A549 (cell line): ENCODE measurements around the gene IGF2R. TPM values are rescaled to one million over a fixed set of nuclear protein-coding genes. Genes with fewer than 3 reads are reported as not detected.

Experiments
- ATAC-seq, 2 experiments: fragments of 200-7000 bp in 1 of 2; fragments of >200 bp in 1 of 2; cut with Nextera tagmentation in 1 of 2; cut with Tn5 transposase in 1 of 2; 3 replicates each; pipeline versions ENCODE4 v1.8.0 to v1.9.1; 2018 to 2020; ENCODE audit warnings: mild to moderate bottlenecking in 1 of 2, moderate library complexity in 1 of 2
- CTCF ChIA-PET: fragments of 300-600 bp; sonication (Branson Sonifier 250); formaldehyde crosslinking; extraction: SDS; loops from one replicate; lab custom pipeline; 2021; ENCODE audit warnings: antibody characterized with exemption, inconsistent platforms; lab: Yijun Ruan, JAX
- POLR2A ChIA-PET: fragments of 350-600 bp; formaldehyde crosslinking; extraction: SDS; loops from one replicate; lab custom pipeline; 2021; ENCODE audit warnings: antibody characterized with exemption, inconsistent platforms; lab: Yijun Ruan, JAX
- DNase-seq, 2 experiments: peaks; one replicate each; pipeline versions ENCODE4 v3.0.0 to v3.0.0-alpha.2; 2011 to 2016; ENCODE audit warnings: low read depth in 1 of 2, low spot score in 1 of 2
- FAIRE-seq: peaks from 2 replicates; lab custom pipeline; 2011; peaks lifted over from hg19 to GRCh38; lab: Jason Lieb, UNC
- H3K27ac ChIP-seq, 2 experiments: fragments of >200 bp; sonication (Bioruptor Twin); formaldehyde crosslinking; 3 replicates each; pipeline ENCODE4 v1.5.1; 2016 to 2017
- H3K4me1 ChIP-seq: fragments of >200 bp; sonication (Bioruptor Twin); formaldehyde crosslinking; 3 replicates; pipeline ENCODE4 v1.6.1; 2016
- H3K4me2 ChIP-seq: fragments of >200 bp; sonication (Bioruptor Twin); formaldehyde crosslinking; 3 replicates; pipeline ENCODE4 v1.6.1; 2016
- H3K4me3 ChIP-seq: fragments of >200 bp; sonication (Bioruptor Twin); formaldehyde crosslinking; 3 replicates; pipeline ENCODE4 v1.5.1; 2016
- H3K9me3 ChIP-seq: fragments of >200 bp; sonication (Bioruptor Twin); formaldehyde crosslinking; 3 replicates; pipeline ENCODE4 v1.6.1; 2016
- CBX2 ChIP-seq: fragments of 200-600 bp; sonication (generic); IDR thresholded peaks from 2 replicates; pipeline ENCODE4 v1.6.1; 2016; ENCODE audit warnings: low read depth, mild to moderate bottlenecking, borderline replicate concordance
- CEBPB ChIP-seq, 2 experiments: fragments of >200 bp in 1 of 2; sonication (Bioruptor Twin) in 1 of 2; formaldehyde crosslinking in 1 of 2; IDR thresholded peaks; 2 replicates each; pipeline ENCODE4 v1.6.1; 2012 to 2016
- CHD4 ChIP-seq: fragments of 200-600 bp; sonication (generic); IDR thresholded peaks from 2 replicates; pipeline ENCODE4 v1.6.1; 2016; ENCODE audit warnings: antibody characterized with exemption, mild to moderate bottlenecking, borderline replicate concordance
- EHMT2 ChIP-seq: fragments of 200-600 bp; sonication (generic); IDR thresholded peaks from 2 replicates; pipeline ENCODE4 v1.6.1; 2016; ENCODE audit warnings: antibody characterized with exemption, low read depth, mild to moderate bottlenecking, moderate library complexity
- EP300 ChIP-seq, 2 experiments: fragments of >200 bp; sonication (Bioruptor Twin); formaldehyde crosslinking; IDR thresholded peaks; 2 replicates in 1 of 2; 3 replicates in 1 of 2; pipeline ENCODE4 v1.6.1; 2016 to 2017
- FOSB ChIP-seq: fragments of 250-450 bp; sonication (Bioruptor Pico); IDR thresholded peaks from 2 replicates; pipeline ENCODE4 v1.5.0; 2020; ENCODE audit warnings: mild to moderate bottlenecking, moderate library complexity
- FOSL2 ChIP-seq, 2 experiments: fragments of 450-650 bp in 1 of 2; fragments of >200 bp in 1 of 2; sonication (Bioruptor Twin) in 1 of 2; formaldehyde crosslinking; IDR thresholded peaks; 2 replicates each; pipeline versions ENCODE4 v1.5.0 to v1.6.1; 2016 to 2020; ENCODE audit warnings: mild to moderate bottlenecking in 1 of 2, moderate library complexity in 1 of 2
- FOXS1 ChIP-seq: fragments of 250-450 bp; sonication (Bioruptor Pico); IDR thresholded peaks from 2 replicates; pipeline ENCODE4 v1.5.0; 2020; ENCODE audit warnings: mild to moderate bottlenecking, moderate library complexity
- GATA3 ChIP-seq: IDR thresholded peaks from 2 replicates; pipeline ENCODE4 v1.6.1; 2012; ENCODE audit warnings: borderline replicate concordance
- HEYL ChIP-seq: fragments of 250-450 bp; sonication (Bioruptor Pico); IDR thresholded peaks from 2 replicates; pipeline ENCODE4 v1.8.0; 2021; ENCODE audit warnings: mild to moderate bottlenecking, moderate library complexity
- HOXB5 ChIP-seq: fragments of 250-450 bp; sonication (Bioruptor Pico); IDR thresholded peaks from 2 replicates; pipeline ENCODE4 v1.5.0; 2020; ENCODE audit warnings: mild to moderate bottlenecking, moderate library complexity
- KDM1A ChIP-seq: fragments of 200-600 bp; sonication (generic); IDR thresholded peaks from 2 replicates; pipeline ENCODE4 v1.6.1; 2016; ENCODE audit warnings: low read depth, mild to moderate bottlenecking
- MYC ChIP-seq: IDR thresholded peaks from 2 replicates; pipeline ENCODE4 v1.6.1; 2012; ENCODE audit warnings: mild to moderate bottlenecking, inconsistent platforms, low read length, improper control_type of control experiment, borderline replicate concordance
- PHF8 ChIP-seq: fragments of 200-600 bp; sonication (generic); IDR thresholded peaks from 2 replicates; pipeline ENCODE4 v1.6.1; 2016; ENCODE audit warnings: low read depth, mild to moderate bottlenecking, antibody characterized with exemption, moderate library complexity, borderline replicate concordance
- POLR2AphosphoS2 ChIP-seq: conservative IDR thresholded peaks from 2 replicates; pipeline ENCODE4 v1.6.1; 2012; ENCODE audit warnings: low read length, improper control_type of control experiment, inconsistent platforms
- RARB ChIP-seq: fragments of 250-450 bp; sonication (Bioruptor Pico); IDR thresholded peaks from 2 replicates; pipeline ENCODE4 v1.8.0; 2021; ENCODE audit warnings: mild to moderate bottlenecking, moderate library complexity
- RFX5 ChIP-seq: fragments of 450-650 bp; IDR thresholded peaks from 2 replicates; pipeline ENCODE4 v1.7.1; 2014; ENCODE audit warnings: antibody characterized with exemption, mild to moderate bottlenecking, moderate library complexity
- RNF2 ChIP-seq: fragments of 200-600 bp; sonication (generic); IDR thresholded peaks from 2 replicates; pipeline ENCODE4 v1.6.1; 2016; ENCODE audit warnings: low read depth, mild to moderate bottlenecking, antibody characterized with exemption, moderate library complexity, borderline replicate concordance
- SMC3 ChIP-seq: fragments of >200 bp; sonication (Bioruptor Twin); formaldehyde crosslinking; IDR thresholded peaks from 3 replicates; pipeline ENCODE4 v1.6.1; 2018; ENCODE audit warnings: inconsistent platforms
- TFCP2L1 ChIP-seq: fragments of 250-450 bp; sonication (Bioruptor Pico); IDR thresholded peaks from 2 replicates; pipeline ENCODE4 v1.5.0; 2021; ENCODE audit warnings: mild to moderate bottlenecking
- ZC3H11A ChIP-seq: fragments of 450-650 bp; IDR thresholded peaks from 2 replicates; pipeline ENCODE4 v1.6.1; 2014; ENCODE audit warnings: antibody characterized with exemption, mild to moderate bottlenecking
- ZSCAN20 ChIP-seq: fragments of 250-450 bp; sonication (Bioruptor Pico); IDR thresholded peaks from 2 replicates; pipeline ENCODE4 v1.8.0; 2022; ENCODE audit warnings: mild to moderate bottlenecking, moderate library complexity
- WGBS: methylation state at CpG from one replicate; pipeline ENCODE4 v1.1.6; 2017; ENCODE audit errors: missing lambda C conversion rate; 5-methylcytosine and 5-hydroxymethylcytosine counted together
- polyA plus RNA-seq, 4 experiments: library from polyadenylated mRNA; depleted of rRNA in 3 of 4; stranded (reverse); fragments of >200 nt; fragmentation: RNase III in 1 of 4; extraction: RNeasy Plus Mini Kit Qiagen cat#74134 plus additional on column Dnase treatment in 1 of 4; gene quantifications; 2 replicates in 3 of 4; 3 replicates in 1 of 4; pipeline ENCODE4 v1.2.3, GENCODE V29; 2011 to 2017
- TF ChIP-seq, protein P1 (sequence below): fragments of 200-600 bp; sonication (generic); IDR thresholded peaks from 2 replicates; pipeline ENCODE4 v1.6.1; 2016; ENCODE audit warnings: antibody characterized with exemption, mild to moderate bottlenecking, moderate library complexity
- TF ChIP-seq, protein P2 (sequence below): fragments of >200 bp; sonication (Bioruptor Twin); formaldehyde crosslinking; IDR thresholded peaks from 3 replicates; pipeline ENCODE4 v1.6.1; 2016
- TF ChIP-seq, protein P3 (sequence below): IDR thresholded peaks from 2 replicates; pipeline ENCODE4 v1.6.1; 2012; ENCODE audit warnings: low read depth, borderline replicate concordance
- TF ChIP-seq, protein P4 (sequence below): fragments of 150-350 bp; IDR thresholded peaks from 2 replicates; pipeline ENCODE4 v1.6.1; 2014; ENCODE audit warnings: low read depth, mild to moderate bottlenecking, low read length
- TF ChIP-seq, protein P5 (sequence below): IDR thresholded peaks from 2 replicates; pipeline ENCODE4 v1.6.1; 2012

The IGF2R gene
- polyA plus RNA-seq, 2 of the 4 experiments (the other 2 are of a cell fraction) = 17.6 to 24.9 TPM

DNA sequence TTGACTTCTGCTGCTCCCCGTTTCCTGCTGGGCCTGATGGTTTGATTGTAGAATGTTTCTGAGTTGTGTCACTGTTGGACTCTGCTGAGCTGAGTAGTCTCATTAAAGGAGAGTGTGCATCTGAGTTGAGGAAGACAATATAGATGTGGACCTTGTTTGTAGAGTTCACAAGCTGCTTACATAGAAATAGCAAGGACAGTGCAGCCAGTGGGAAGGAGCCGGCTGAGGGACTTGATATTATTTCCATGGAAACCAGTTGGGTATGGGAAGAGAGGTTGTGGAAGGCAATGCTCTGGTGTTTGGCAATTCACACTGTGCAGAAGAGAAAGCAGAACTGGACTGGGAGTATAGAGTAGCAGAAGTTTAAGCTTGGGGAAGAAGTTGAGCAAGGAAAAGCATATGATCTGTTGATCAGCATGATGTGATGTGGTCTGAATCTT lies 14.8 kb downstream of the IGF2R start:
- no peaks in the 10 kb centered on the region for H3K9me3 ChIP-seq
- no peak overlapping the region for H3K27ac ChIP-seq
- no peak overlapping the region for H3K4me3 ChIP-seq
- TF ChIP-seq RNF2 = no peak
- TF ChIP-seq PHF8 = no peak
- no peak for TF ChIP-seq ZC3H11A
- TF ChIP-seq RARB (CRISPR knock-in tag) = no peak
- TF ChIP-seq FOXS1 = no peak
- TF ChIP-seq HEYL (CRISPR knock-in tag) = no peak
- no peak for TF ChIP-seq CEBPB (IDR thresholded peaks at IDR 0.05)
- TF ChIP-seq CHD4 = no peak
- no peak for ATAC-seq
- POLR2A ChIA-PET = no interaction called here
- no peak overlapping the region for H3K4me2 ChIP-seq
- DNase-seq = no peak
- WGBS = 67% methylated on average over 2 of the region's 2 CpGs
- CTCF ChIA-PET = interaction anchor here (1.3 kb wide), 1 partner anchor 10 kb away, joined by 3 read pairs; no protein-coding TSS in a partner anchor
- peaks cover 30% of the 10 kb centered on the region for H3K4me1 ChIP-seq
- FAIRE-seq = no peak

DNA sequence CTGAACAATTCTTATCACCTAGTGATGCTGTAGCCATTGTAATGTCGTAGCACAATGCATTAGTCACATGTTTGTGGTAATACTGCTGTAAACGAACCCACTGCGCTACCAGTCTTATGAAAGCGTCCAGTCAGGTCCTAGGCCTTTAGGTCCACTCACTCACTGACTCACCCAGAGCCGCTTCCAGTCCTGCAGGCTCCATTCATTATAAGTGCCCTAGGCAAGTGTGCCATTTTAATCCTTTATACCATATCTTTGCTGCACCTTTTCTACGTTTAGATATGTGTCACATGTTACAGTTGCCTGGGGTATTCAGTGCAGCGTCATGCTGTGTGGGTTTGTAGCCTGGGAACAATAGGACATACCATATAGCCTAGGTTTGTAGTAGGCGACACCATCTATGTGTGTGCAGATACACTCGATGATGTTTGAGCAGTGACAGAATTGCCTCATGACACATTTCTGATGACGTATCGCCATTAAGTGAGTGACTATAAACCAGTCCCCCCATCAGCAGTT lies 15.4 kb downstream of the IGF2R start:
- ChIA-PET CTCF (no interaction called here), POLR2A (no interaction called here)
- peaks cover 30% of the 10 kb centered on the region for H3K4me1 ChIP-seq
- TF ChIP-seq, protein P1, sequence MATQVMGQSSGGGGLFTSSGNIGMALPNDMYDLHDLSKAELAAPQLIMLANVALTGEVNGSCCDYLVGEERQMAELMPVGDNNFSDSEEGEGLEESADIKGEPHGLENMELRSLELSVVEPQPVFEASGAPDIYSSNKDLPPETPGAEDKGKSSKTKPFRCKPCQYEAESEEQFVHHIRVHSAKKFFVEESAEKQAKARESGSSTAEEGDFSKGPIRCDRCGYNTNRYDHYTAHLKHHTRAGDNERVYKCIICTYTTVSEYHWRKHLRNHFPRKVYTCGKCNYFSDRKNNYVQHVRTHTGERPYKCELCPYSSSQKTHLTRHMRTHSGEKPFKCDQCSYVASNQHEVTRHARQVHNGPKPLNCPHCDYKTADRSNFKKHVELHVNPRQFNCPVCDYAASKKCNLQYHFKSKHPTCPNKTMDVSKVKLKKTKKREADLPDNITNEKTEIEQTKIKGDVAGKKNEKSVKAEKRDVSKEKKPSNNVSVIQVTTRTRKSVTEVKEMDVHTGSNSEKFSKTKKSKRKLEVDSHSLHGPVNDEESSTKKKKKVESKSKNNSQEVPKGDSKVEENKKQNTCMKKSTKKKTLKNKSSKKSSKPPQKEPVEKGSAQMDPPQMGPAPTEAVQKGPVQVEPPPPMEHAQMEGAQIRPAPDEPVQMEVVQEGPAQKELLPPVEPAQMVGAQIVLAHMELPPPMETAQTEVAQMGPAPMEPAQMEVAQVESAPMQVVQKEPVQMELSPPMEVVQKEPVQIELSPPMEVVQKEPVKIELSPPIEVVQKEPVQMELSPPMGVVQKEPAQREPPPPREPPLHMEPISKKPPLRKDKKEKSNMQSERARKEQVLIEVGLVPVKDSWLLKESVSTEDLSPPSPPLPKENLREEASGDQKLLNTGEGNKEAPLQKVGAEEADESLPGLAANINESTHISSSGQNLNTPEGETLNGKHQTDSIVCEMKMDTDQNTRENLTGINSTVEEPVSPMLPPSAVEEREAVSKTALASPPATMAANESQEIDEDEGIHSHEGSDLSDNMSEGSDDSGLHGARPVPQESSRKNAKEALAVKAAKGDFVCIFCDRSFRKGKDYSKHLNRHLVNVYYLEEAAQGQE = no peak
- no peak for TF ChIP-seq MYC
- TF ChIP-seq CBX2 = no peak
- no peak for TF ChIP-seq FOSL2 (IDR thresholded peaks at IDR 0.05)
- TF ChIP-seq FOSL2 (CRISPR knock-in tag; IDR thresholded peaks at IDR 0.05) = no peak
- no peak for TF ChIP-seq TFCP2L1 (CRISPR knock-in tag)
- TF ChIP-seq RFX5 = no peak
- no peak for TF ChIP-seq EP300 (IDR thresholded peaks at IDR 0.05)
- no peak for TF ChIP-seq SMC3
- TF ChIP-seq FOSB (CRISPR knock-in tag) = no peak
- no peak for TF ChIP-seq EHMT2
- TF ChIP-seq, protein P2, sequence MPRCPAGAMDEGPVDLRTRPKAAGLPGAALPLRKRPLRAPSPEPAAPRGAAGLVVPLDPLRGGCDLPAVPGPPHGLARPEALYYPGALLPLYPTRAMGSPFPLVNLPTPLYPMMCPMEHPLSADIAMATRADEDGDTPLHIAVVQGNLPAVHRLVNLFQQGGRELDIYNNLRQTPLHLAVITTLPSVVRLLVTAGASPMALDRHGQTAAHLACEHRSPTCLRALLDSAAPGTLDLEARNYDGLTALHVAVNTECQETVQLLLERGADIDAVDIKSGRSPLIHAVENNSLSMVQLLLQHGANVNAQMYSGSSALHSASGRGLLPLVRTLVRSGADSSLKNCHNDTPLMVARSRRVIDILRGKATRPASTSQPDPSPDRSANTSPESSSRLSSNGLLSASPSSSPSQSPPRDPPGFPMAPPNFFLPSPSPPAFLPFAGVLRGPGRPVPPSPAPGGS = no peak
- no peak for TF ChIP-seq ZSCAN20
- TF ChIP-seq POLR2AphosphoS2 = no peak
- no peak for TF ChIP-seq KDM1A
- no peak for TF ChIP-seq HOXB5
- TF ChIP-seq, protein P3, sequence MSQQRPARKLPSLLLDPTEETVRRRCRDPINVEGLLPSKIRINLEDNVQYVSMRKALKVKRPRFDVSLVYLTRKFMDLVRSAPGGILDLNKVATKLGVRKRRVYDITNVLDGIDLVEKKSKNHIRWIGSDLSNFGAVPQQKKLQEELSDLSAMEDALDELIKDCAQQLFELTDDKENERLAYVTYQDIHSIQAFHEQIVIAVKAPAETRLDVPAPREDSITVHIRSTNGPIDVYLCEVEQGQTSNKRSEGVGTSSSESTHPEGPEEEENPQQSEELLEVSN = no peak
- TF ChIP-seq, protein P4, sequence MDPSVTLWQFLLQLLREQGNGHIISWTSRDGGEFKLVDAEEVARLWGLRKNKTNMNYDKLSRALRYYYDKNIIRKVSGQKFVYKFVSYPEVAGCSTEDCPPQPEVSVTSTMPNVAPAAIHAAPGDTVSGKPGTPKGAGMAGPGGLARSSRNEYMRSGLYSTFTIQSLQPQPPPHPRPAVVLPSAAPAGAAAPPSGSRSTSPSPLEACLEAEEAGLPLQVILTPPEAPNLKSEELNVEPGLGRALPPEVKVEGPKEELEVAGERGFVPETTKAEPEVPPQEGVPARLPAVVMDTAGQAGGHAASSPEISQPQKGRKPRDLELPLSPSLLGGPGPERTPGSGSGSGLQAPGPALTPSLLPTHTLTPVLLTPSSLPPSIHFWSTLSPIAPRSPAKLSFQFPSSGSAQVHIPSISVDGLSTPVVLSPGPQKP = no peak
- TF ChIP-seq, protein P5, sequence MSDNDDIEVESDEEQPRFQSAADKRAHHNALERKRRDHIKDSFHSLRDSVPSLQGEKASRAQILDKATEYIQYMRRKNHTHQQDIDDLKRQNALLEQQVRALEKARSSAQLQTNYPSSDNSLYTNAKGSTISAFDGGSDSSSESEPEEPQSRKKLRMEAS = no peak
- TF ChIP-seq GATA3 = no peak
- no peak overlapping the region for H3K4me2 ChIP-seq
- no peak overlapping the region for H3K27ac ChIP-seq
- no peak overlapping the region for H3K4me3 ChIP-seq
- FAIRE-seq (no peak), ATAC-seq (no peak), DNase-seq (no peak)
- WGBS = 80% methylated on average over 11 of the region's 11 CpGs
- H3K9me3 ChIP-seq = no peaks in the 10 kb centered on the region
